NCI-H146 treated with DMSO at 0.1 percent for 48 hours (cell line): Measurements from ENCODE around the gene CRMP1.
"Not testable (repeated sequence)": the region's sequence is repeated elsewhere in the genome, so short reads cannot be mapped to it uniquely, and the experiment has no call there.

Experiments
- DNase-seq: peaks from one replicate; lab custom pipeline; 2025; ENCODE audit not compliant: unreplicated experiment; lab: John Stamatoyannopoulos, UW

Gene CRMP1

DNA sequence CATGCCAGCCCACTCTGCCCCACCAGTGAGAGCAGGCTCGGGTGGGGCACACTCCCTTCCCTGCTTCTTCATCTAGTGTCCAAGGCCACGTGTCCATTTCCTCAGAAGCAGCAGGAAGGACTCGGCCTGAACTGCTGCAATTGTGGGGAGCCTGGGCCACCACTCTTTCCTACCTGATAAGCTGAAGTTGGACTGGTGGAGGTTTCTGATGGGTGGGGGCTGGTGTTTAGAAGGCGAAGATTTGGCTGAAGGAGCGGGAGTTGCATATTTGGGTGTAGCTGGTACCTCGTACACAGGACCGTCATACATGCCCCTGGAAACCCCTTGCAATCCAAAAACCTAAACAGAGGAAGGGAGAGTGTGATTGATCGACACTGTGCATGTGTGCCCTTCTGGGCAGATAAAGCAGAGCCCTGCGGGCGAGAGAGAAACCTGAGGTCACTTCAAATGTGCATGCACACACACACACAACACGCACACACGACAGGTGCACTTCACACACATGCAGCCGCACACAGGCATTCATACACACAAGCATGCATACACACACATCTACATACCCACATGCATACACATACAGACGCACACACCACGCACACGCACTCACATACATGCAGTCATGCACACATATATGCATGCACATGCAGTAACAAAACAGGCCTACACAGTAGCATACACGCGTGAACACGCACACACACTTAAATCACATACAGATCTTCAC is 67.4 kb downstream of the CRMP1 start:
- no peak for DNase-seq

DNA sequence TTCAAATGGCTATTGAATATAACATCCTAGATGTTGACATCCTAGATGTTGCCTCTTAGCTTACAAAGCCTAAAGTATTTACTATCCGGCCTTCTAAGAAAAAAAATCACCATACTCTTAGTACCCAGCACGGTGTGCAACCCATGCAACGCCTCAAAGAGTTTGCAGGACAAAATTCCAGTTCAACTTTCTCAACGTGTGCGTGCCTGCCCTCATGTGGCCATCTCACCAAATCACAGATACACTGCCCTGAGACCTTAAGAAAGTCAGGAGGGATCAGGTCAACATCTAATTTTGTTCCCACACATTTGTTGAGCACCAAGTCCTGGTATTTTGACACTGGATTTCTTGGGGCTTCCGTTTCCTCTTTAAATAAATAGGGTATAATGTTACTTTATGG is 68.3 kb downstream of the CRMP1 start:
- DNase-seq, result no peak

DNA sequence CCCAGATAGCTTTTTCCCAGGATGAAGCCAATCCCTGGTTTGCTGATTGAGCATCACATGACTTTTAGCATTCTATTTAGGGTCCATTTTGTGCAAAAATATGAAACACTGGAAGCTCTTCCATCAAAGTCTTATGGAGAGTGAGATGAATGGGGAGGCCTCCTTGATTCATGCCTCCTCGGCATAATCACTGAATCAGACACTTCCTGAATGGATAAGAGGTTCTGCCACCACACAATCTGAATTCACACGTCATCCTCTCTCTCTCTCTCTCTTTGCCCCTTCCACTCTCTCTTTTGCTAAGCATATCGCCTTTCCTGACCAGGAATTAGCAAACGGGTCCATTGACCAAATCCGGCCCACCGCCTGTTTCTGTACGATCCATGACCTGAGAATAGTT is 68.7 kb downstream of the CRMP1 start:
- no peak for DNase-seq

DNA sequence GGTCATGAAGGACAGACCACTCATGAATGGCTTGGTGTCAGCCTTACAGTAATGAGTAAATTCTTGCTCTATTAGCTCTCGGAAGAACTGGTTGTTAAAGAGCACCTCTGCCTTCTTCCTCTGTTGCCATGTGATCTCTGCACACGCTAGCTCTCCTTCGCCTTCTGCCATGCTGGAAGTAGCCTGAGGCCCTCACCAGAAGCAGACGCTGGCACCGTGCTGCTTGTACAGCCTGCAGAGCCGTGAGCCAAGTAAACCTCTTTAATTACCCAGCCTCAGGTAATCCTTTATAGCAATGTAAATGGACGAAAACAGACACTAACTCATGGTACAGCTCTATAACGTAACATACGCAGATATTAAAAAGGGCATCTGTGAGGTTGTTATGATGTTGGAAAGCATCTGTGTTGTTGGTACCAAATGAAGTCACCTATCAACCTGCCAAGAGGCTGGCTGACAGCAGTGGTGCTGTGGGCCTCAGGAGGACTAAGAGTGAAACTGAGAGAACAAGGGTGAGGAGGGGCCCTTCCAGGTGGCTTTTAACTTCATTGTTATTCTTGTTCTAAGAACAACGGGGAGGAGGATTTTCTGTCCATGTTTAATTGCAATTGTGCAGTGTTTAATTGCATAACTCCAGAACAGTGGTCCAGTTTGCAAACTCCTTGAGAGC is 69.2 kb downstream of the CRMP1 start:
- DNase-seq, result no peak

GRCh38 chr4:5822619-5823018 is 70.3 kb downstream of the CRMP1 start:
- no peak for DNase-seq

- DNase-seq, result no peak
Observed at GRCh38 chr4:5821665-5822358, 71.1 kb downstream of the CRMP1 start.

GRCh38 chr4:5816851-5817375 is 76.0 kb downstream of the CRMP1 start:
- DNase-seq, result no peak

GRCh38 chr4:5816101-5816500 is 76.8 kb downstream of the CRMP1 start:
- no peak for DNase-seq

DNA sequence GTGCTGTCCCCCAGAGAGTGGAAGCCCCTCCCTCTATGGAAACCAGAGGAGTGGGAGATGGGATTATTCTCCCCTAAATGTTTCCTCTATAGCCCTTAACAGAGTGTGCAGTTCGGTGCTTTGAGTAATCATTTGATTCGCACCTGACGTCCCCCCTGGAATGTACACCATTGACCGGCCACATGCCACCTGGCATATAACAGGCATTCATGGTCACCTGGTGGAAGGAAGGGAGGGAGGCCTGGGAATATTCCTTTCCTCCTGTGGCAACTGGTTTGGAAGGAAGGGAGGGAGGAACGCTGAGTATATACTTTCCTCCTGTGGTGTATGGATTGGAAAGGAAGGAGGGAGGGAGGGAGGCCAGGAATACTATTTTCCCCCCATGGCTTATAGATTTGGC is 77.2 kb downstream of the CRMP1 start:
- no peak for DNase-seq

GRCh38 chr4:5814421-5814820 is 78.5 kb downstream of the CRMP1 start:
- no peak for DNase-seq

- DNase-seq, result no peak
Observed at GRCh38 chr4:5813882-5814255, 79.0 kb downstream of the CRMP1 start.

- peak; percentile 17 for DNase-seq
Observed at GRCh38 chr4:5812506-5813229, 80.2 kb downstream of the CRMP1 start.

DNA sequence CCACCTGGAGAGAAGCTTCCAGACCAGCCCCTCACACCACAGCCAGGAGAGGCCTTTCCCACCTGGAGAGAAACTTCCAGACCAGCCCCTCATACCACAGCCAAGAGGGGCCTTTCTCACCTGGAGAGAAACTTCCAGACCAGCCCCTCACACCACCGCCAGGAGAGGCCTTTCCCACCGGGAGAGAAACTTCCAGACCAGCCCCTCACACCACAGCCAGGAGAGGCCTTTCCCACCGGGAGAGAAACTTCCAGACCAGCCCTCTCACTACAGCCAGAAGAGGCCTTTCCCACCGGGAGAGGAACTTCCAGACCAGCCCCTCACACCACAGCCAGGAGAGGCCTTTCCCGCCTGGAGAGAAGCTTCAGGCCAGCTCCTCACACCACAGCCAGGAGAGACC is 80.8 kb downstream of the CRMP1 start:
- DNase-seq, result not testable (repeated sequence)

DNA sequence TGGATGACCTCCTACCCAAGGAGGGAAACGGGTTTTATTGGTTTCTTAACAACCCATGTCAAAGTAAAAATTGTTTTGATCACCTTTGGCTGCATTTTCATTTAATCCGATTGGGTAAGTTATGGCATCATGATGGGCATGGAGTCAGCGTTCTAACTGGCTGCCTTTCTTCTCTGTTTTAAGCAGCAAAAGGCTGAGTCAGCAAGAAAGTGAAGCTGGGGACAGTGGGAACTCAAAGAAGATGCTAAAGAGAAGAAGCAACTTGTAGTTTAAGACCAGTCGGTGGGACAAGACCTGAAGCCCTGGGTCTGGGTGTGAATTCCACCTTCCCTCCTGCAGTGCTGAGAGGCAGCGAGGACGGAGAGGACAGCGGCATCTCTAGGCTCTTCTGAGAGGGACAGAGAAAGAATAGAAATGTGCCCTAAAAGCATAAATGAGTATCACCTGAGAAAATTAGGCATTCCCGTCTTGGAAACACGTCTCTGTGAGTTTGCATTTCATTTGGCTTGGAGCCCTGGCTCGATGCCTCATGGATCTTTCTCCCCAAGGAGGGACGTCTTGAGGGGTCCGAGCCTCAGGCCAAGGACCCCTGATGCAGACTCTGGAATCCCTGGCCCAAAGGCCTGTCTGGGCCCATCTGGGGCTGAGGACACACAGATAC is 82.0 kb downstream of the CRMP1 start:
- no peak for DNase-seq

- no peak for DNase-seq
Observed at GRCh38 chr4:5810151-5810550, 82.7 kb downstream of the CRMP1 start.

GRCh38 chr4:5809216-5809776 is 83.6 kb downstream of the CRMP1 start:
- DNase-seq, result no peak

GRCh38 chr4:5808081-5808741 is 84.7 kb downstream of the CRMP1 start:
- DNase-seq, result no peak

- DNase-seq, result no peak
Observed at GRCh38 chr4:5805270-5805669, 87.6 kb downstream of the CRMP1 start.

- DNase-seq, result no peak
Observed at GRCh38 chr4:5804656-5805055, 88.2 kb downstream of the CRMP1 start.

GRCh38 chr4:5802565-5802964 is 90.3 kb downstream of the CRMP1 start:
- no peak for DNase-seq
